Measurements from ENCODE around the gene ZNF384.

ZNF384 gene

DNA sequence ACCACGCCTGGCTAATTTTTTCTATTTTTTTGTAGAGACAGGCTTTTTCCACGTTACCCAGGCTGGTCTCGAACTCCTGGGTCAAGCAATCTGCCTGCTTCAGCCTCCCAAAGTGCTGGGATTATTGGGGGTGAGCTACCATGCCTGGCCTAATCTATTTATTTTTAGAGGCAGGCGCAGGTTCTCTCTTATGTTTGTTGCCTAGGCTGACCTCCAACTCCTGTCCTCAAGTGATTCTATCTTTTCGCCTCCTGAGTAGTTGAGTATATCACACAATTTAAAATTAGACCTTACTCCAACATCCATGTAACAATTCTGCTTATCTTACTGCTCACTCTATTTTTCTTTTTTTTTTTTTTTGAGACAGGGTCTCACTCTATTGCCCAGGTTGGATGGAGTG, 35.2 kb downstream of the ZNF384 start:
- no peak for DNase-seq (ENCODE audit: low read depth, low spot score)

DNA sequence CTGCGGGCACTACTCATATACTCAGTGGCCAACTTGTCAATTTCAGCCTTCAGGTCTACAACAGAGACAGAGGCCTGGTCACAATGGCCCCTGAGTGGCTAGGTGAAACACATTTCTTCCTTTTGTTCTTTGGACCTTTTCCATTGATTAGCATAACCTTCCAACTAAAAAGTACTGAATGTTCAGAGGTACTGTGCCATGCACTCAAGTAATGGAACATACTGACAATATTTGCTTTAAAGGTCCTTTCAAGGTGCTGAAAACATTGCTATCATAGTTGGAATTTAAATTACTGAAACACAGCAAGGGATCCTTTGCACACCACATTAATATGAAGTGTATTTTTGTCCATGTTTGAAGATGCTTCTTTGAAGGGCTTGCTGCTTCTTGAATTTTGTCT, 35.8 kb downstream of the ZNF384 start:
- DNase-seq (ENCODE audit: low read depth, low spot score) = no peak

DNA sequence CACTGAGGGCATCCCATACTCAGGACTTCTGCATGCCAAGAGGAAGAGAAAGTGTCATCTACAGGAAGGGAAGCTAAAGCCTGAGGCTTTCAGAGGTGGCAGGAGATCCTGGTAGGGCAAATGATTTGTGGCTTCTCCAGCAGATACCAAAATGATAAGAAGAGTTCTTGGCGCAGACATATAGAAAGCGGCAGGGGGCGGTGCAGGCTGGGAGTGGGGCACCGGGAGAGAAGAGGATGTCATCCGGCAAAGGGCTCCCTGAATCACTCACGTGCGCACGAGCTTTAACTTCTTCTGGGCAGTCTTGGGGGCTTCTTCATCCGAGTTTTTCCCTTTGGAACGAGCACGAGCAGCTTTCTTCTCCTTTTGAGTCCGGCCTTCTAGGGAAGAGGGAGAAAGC, 36.8 kb downstream of the ZNF384 start:
- DNase-seq (ENCODE audit: low read depth, low spot score) = no peak

- DNase-seq (ENCODE audit: low read depth, low spot score) = no peak
These were observed 38.3 kb downstream of the ZNF384 start for GRCh38 chr12:6650832-6651231.

DNA sequence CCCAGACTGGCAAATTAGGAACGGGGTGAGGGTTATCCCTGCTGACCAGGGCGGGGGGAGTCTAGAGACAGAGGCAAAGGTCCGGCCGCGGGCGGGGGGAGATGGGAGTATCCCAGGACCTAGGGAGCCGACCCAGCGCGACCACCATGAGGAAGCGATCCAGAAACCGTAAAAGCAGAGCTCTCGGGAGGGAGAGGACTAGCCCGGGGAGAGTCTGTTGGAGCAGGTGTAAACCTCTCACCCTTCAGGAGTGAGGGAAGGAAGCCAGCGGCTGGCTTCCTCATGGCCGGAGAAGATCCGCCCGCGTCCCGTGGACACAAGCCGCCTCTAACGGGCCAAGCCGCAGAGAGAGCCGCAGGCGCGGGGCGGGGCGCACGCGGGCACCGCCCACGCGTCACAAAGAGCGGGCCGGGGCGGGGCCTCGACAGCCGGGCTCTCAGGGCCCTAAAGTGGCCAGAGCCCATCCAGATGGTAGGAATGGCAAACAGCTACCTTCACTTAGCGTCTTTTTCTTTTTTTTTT, 42.0 kb downstream of the ZNF384 start, which contains the start of gene ACRBP:
Gene ACRBP, minus strand, starts transcription at position 350 of the 522 bp plus-strand sequence. Its CDS starts 66 bp downstream, at position 284.
- DNase-seq (ENCODE audit: low read depth, low spot score) = peak; percentile 87

- DNase-seq (ENCODE audit: low read depth, low spot score) = no peak
These were observed 42.7 kb downstream of the ZNF384 start for GRCh38 chr12:6646276-6647082.

DNA sequence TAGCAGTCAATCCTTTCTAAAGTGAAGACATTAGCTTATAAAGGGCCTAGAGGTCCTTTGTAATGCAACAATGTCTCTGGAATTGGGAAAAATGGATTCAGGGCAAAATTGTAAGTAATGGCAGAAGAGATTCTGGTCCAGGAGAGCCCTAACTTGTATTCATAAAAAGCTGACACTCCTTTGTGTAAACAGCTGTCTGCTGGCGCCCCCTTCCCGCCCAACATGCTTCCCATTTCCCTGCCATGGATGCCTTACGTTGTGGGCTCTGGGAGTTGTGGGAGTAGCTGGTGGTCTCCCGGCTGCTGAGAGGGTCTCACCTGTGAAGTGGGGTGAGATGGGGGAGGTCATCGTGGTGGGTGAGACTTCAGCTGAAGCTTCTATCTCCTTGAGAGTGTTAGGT, 44.3 kb downstream of the ZNF384 start:
- peak; percentile 32 for DNase-seq (ENCODE audit: low read depth, low spot score)

GRCh38 chr12:6644257-6644596, 44.9 kb downstream of the ZNF384 start:
- DNase-seq (ENCODE audit: low read depth, low spot score) = no peak

DNA sequence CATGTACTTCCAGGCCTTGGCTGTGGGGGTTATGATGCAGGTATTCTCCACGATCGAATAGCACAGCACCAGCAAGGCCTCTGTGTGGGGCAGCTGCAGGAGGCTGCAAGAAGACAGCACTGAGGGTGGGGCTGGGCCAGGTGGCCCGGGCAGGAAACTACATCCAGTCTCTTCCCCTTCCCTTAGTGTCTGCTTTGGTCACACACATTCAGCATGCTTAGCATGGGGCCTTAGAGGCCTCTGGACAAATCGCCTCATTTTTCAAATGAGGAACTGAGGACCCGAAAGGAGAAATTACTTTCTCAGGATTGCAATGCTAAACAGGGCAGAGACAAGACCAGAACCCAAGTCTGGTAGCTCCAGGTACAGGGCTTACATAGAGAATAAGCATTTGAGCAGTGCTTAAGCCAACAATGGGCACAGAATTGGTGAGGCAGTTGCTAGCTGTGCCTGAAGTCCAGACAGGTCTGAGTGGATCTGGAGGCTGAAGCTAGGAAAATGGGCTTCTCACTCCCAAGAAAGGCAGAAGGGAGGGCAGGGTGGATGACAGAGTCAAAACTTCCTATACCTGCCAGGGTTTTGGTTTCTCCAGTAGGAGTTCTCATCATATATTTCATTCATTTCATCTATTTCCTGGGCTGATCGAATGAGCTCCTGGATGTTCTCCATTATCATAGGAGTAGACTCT, 45.5 kb downstream of the ZNF384 start:
- no peak for DNase-seq (ENCODE audit: low read depth, low spot score)

- DNase-seq (ENCODE audit: low read depth, low spot score) = no peak
These were observed 48.0 kb downstream of the ZNF384 start for GRCh38 chr12:6641131-6641530.

DNA sequence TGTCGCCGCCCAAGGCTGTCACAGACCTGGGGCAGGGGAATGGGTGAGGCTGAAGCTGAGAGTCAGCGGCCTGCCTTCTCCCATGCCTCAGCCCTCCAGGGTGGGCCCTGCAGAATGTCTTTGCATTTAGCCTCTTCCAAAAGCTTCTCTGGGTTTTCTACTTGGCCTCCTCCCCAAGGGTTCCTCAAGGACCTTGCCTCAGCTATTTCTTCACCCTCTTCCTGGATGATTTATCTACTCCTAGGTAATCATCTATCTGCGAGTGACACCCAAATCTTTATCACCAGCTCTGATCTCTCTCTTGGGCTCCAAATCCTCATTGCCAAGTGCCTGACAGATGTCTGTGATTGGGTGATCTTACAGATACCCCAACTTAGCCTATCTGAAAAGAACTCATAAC, 48.7 kb downstream of the ZNF384 start:
- DNase-seq (ENCODE audit: low read depth, low spot score) = no peak

- DNase-seq (ENCODE audit: low read depth, low spot score) = no peak
These were observed 49.9 kb downstream of the ZNF384 start for GRCh38 chr12:6639151-6639801.

DNA sequence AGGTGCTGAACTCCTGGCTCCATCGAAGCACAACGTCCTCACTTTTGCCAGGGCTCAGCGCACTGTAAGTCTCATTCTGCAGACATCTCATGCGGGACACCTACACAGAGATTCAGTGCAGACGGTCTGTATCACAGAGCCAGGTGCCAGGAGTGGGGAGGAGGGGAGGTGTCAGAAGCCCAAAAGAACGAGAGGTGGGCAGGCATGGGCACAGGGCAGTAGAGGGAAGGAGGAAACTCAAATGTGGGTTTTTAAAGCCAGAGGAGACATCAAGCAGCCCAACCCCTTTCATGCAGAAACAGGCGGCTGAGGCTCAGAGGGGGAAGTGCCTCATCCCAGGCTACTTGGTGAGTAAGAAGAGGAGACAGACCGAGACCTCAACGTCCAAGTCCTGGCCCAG, 50.9 kb downstream of the ZNF384 start:
- DNase-seq (ENCODE audit: low read depth, low spot score) = no peak

DNA sequence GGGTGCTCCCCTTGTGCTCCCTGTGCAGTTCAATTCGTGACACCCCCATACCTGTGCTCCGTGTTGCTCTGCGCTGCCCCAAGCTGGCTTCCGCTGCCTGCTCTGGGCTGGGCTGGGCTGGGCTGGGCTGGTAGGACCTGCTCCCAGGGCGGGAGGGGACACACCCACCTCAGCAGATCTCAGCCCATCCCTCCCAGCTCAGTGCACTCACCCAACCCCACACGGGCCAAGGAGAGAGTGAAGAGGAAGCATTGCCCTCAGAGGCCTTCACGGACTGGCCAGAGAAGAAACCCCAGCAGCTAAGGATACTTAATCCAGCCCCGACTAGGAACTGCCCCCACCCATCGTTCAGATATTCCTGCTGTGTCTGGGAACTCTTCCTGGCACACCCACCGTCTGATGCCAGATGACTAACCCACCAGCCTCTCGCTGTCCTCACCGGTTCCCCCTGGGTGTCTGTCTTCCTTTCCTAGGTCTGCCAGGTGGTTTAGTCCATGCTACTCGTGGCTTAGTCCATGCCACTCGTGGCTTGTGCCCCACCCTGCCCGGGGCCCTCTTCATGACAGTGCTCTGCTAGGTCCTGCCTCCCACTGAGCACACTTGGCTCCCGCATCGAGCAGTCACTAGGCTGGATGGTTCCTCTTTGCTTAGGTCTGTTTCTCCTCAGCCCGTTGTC, 53.2 kb downstream of the ZNF384 start, which contains the start of gene LPAR5:
Gene LPAR5, minus strand, starts transcription at position 104 of the 676 bp plus-strand sequence. CDS start 14,711 bp downstream, outside the sequence.
- DNase-seq (ENCODE audit: low read depth, low spot score) = peak; percentile 69

GRCh38 chr12:6635375-6635855, 53.8 kb downstream of the ZNF384 start:
- DNase-seq (ENCODE audit: low read depth, low spot score) = peak; percentile 36

GRCh38 chr12:6632026-6632983, 56.9 kb downstream of the ZNF384 start:
- peak; percentile 65 for DNase-seq (ENCODE audit: low read depth, low spot score)

DNA sequence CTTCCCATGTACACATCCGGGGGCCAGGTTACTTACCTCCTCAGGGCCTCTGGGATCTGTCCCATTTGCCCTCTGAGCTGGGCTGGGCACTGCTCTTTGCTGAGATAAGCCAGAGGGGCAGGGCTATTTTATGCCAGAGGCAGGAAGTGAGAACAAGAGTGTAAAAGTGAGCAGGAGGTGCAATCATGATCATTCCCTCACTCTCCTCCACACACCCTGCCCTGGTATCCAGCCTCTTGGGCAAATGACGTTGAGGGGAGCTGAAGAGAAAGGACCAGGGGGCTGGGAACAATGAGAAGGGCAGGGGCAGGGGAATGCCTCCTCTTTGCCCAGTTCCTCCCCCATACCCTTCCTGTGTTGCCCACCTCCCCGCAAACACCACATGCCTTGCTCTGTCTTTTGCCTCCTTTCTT, 57.6 kb downstream of the ZNF384 start:
- no peak for DNase-seq (ENCODE audit: low read depth, low spot score)

GRCh38 chr12:6630736-6631135, 58.4 kb downstream of the ZNF384 start:
- DNase-seq (ENCODE audit: low read depth, low spot score) = no peak

- no peak for DNase-seq (ENCODE audit: low read depth, low spot score)
These were observed 61.6 kb downstream of the ZNF384 start for GRCh38 chr12:6627616-6628015.

GRCh38 chr12:6626654-6627283, 62.4 kb downstream of the ZNF384 start:
- DNase-seq (ENCODE audit: low read depth, low spot score) = no peak

All from ELF-1 (cell line).